Measurements from ENCODE around the gene RASL11A.
"Not testable (repeated sequence)": the region's sequence is repeated elsewhere in the genome, so short reads cannot be mapped to it uniquely, and the experiment has no call there.

Gene RASL11A

DNA sequence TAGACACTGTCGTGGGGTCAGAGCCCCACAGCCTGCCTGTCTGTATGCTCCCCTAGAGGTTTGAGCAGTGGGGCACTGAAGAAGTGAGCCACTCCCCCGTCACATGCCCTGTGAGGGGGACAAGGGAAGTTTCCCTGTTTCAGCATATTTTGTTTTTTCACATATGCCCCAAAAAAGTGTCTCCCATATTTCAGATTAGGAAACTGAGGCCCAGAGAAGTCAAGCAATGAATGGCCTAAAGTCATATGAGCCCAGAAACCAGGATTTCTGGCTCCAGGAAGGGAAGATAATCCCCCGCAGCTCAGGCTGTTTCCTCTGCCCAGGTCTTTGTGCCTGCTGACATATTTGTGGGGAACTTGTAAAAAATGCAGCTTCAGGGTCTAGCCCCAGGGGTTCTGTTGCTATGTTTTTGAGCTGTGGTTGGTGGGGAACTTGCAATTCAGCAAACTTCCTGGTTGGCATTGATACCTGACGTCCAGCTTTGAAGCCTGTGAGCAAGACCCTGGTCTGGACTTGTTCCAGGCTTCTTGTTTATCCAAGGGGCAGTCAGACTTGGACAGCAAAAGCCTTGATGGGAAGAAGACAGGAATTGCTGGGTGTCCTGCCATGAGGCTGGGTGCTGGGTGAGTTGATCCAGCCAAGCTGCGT is 9.5 kb downstream of the RASL11A start:
- TF ChIP-seq CTCF (conservative IDR thresholded peaks at IDR 0.05): no peak
- no peak for TF ChIP-seq ZFX (IDR thresholded peaks at IDR 0.05)

DNA sequence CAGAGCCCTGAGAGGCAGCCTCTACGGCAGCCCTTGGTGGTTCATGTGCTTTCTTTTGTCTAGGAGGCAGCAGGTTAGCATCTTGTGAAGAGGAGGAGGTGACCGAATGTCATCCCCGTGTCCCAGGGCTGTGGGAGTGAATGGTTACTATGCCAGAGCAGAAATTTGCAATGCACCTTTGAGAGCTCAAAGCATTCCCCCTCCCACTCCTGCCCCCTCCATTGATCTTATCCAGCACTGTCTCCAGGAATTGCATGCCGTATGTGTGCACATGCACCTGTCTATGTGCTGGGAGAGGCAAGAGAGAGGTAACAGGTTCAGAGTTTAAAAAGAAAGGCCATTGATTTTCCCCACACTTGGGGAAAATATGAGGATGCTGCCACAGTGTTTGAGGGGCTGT is 10.2 kb downstream of the RASL11A start:
- H3K27ac ChIP-seq: no peak overlapping the region
- TF ChIP-seq CTCF (conservative IDR thresholded peaks at IDR 0.05): no peak
- no peak for TF ChIP-seq ZFX (IDR thresholded peaks at IDR 0.05)

More for the DNA sequence above, 9.5 kb downstream of the RASL11A start:
- H3K27ac ChIP-seq: no peak overlapping the region

DNA sequence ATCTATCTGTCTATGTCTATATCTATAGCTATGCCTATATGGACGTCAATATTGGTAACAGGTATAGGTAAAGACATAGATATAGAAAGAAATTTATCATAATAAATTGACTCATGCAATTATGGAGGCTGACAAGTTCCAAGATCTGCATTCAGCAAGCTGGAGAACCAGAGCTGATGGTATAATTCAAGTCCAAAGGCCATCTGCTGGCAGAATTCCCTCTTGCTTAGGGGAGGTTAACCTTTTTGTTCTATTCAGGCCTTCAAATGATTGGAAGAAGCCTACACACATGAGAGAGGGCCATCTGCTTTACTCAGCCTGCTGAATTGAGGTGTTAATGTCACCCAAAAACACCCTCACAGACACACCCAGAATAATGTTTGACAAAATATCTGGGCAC is 10.8 kb downstream of the RASL11A start:
- TF ChIP-seq CTCF (conservative IDR thresholded peaks at IDR 0.05): no peak
- no peak for TF ChIP-seq ZFX (IDR thresholded peaks at IDR 0.05)
- no peak overlapping the region for H3K27ac ChIP-seq

DNA sequence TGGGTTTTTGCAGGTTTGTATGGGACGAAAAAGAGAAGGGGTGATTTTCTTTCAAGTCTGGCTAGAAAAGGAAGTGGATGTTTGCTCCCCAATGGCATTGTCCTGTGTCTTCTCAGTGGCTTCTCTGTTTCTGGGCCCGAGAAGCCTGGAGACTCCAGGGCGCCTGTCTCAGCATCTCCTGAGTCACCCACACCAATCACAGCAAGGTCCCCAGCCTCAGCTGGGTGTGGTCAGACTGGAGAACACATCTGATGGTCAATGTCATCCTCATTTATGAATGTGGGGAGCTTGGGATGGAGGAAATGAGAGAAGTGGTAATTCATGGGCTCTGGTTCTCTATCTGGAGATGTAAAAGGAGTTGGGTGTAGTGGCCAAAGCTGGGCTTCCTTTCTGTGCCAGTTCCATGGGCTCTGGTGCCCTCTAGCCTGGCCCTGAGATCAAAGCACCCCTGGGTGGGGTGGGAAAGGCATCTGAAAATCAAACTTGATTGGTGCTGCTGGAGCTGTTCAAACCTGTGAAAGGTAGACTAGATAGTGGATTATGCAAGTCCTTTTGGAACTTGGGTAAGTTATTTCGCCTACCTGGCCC is 13.4 kb downstream of the RASL11A start:
- H3K27ac ChIP-seq: no peak overlapping the region
- TF ChIP-seq CTCF (conservative IDR thresholded peaks at IDR 0.05): peak; percentile 35
- TF ChIP-seq ZFX (IDR thresholded peaks at IDR 0.05): no peak

DNA sequence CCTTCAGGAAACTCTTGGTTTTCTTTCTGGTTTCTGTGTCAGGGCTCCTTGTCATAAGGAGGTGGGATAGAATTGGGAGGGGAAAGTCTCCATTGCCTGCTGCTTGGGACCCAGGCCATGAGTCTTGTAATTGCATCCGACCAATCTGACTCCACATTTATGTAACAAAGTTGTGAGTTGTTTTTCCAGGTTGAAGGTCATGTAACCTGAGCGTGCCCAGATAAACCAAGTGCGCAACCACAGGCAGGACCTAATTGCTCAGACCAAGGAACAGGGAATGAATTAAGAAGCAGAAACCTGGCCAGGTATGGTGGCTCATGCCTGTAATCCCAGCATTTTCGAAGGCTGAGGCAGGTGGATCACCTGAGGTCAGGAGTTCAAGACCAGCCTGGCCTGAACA is 17.8 kb downstream of the RASL11A start:
- H3K27ac ChIP-seq: no peak overlapping the region
- TF ChIP-seq CTCF (conservative IDR thresholded peaks at IDR 0.05) (no peak), ZFX (IDR thresholded peaks at IDR 0.05) (no peak)

DNA sequence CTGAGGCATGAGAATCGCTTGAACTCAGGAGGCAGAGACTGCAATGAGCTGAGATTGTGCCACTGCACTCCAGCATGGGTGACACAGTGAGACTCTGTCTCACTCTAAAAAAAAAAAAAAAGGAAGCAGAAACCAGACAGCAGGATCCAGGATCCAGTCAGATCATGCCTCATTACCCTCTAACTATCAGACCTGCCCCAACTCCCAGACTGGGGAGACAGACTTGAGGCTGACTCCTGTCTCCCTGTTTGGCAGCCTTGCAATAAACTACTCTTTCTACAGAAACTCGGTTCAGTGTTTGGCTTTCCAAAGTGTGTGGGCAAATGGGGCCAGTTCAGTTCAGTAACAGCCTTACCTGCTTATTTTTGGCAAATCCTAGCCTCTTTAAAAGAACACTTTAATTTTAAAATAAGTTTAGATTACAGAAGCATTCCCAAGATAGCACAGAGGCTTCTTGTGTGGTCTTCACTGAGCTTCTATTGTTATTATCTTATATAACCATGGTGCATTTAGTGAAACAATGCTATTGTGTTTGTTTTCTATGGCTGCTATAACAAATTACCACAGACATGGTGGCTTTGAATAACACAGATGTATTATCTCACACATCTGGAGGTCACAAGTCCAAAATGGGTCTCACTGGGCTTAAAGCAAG is 18.5 kb downstream of the RASL11A start:
- no peak for TF ChIP-seq CTCF (conservative IDR thresholded peaks at IDR 0.05)
- no peak for TF ChIP-seq ZFX (IDR thresholded peaks at IDR 0.05)
- H3K27ac ChIP-seq: no peak overlapping the region

GRCh38 chr13:27290715-27291114 is 20.1 kb downstream of the RASL11A start:
- no peak overlapping the region for H3K27ac ChIP-seq
- TF ChIP-seq CTCF (conservative IDR thresholded peaks at IDR 0.05): no peak
- no peak for TF ChIP-seq ZFX (IDR thresholded peaks at IDR 0.05)

- H3K27ac ChIP-seq: not testable (repeated sequence)
Measured at GRCh38 chr13:27291967-27292366, 21.3 kb downstream of the RASL11A start.
